ENCODE measurements around the gene PLLP. TPM values are rescaled to one million over a fixed set of nuclear protein-coding genes. Genes with fewer than 3 reads are reported as not detected.

The PLLP gene
- total and polyA plus RNA-seq, 2 experiments from 2014 or later: 1.3 to 6.1 TPM

- no peak for TF ChIP-seq ZNF462 (CRISPR knock-in tag; IDR thresholded peaks at IDR 0.05)
- TF ChIP-seq ETS1 (IDR thresholded peaks at IDR 0.05): no peak
- no peak for TF ChIP-seq POLR2AphosphoS5 (IDR thresholded peaks at IDR 0.05; ENCODE audit: low read depth)
- no peak for TF ChIP-seq CREB1 (CRISPR knock-in tag; IDR thresholded peaks at IDR 0.05; ENCODE audit: low read depth)
- no peak for TF ChIP-seq EZH2phosphoT487 (IDR thresholded peaks at IDR 0.05; ENCODE audit: unreplicated experiment)
- TF ChIP-seq NANOG (IDR thresholded peaks at IDR 0.05; ENCODE audit: borderline replicate concordance): no peak
- TF ChIP-seq EZH2 (IDR thresholded peaks at IDR 0.05; ENCODE audit: low read depth, unreplicated experiment): no peak
- TF ChIP-seq ZNF331 (CRISPR knock-in tag; IDR thresholded peaks at IDR 0.05; ENCODE audit: low read depth): no peak
These were observed 12.5 kb downstream of the PLLP start (continued) for GRCh38 chr16:57271867-57272495.

GRCh38 chr16:57271063-57271345 lies 13.5 kb downstream of the PLLP start:
- ATAC-seq: no peak
- Mint-ChIP-seq H3K27me3 (ENCODE audit: insufficient read depth, low read depth, poor library complexity) (peaks cover 11% of the 10 kb centered on the region), H3K9me3 (no peaks in the 10 kb centered on the region), H3K27ac (no peak overlapping the region), H3K36me3 (ENCODE audit: low read depth) (no peaks in the 10 kb centered on the region), H3K4me1 (peaks cover 16% of the 10 kb centered on the region), H3K4me3 (no peak overlapping the region)
- no peak overlapping the region; the same call in 1 of the 2 replicates for H3K4me2 ChIP-seq
- DNase-seq (ENCODE audit: low spot score): no peak
- no peaks in the 10 kb centered on the region for H3K9me2 ChIP-seq (ENCODE audit: insufficient read depth)
- H3K4me1 ChIP-seq (ENCODE audit: insufficient read depth): 0 out of 2 replicates have a peak, but pooled peaks cover 6% of the 10 kb centered on the region
- no peak overlapping the region for H3K4me3 ChIP-seq
- H3K79me2 ChIP-seq (replicated peaks; ENCODE audit: insufficient read depth): no peaks in the 10 kb centered on the region
- no peaks in the 10 kb centered on the region for H4K20me1 ChIP-seq (replicated peaks; ENCODE audit: insufficient read depth)
- no peaks in the 10 kb centered on the region for H3K27me3 ChIP-seq (ENCODE audit: insufficient read depth)
- H3F3A ChIP-seq (replicated peaks; ENCODE audit: low read depth): no peaks in the 10 kb centered on the region
- H3K36me3 ChIP-seq (ENCODE audit: insufficient read depth): no peaks in the 10 kb centered on the region
- no peak overlapping the region for H3K27ac ChIP-seq (ENCODE audit: low read depth)
- H2AFZ ChIP-seq: no peak overlapping the region
- TF ChIP-seq EZH2 (IDR thresholded peaks at IDR 0.05; ENCODE audit: low read depth, unreplicated experiment) (no peak), ZNF331 (CRISPR knock-in tag; IDR thresholded peaks at IDR 0.05; ENCODE audit: low read depth) (no peak), JUNB (IDR thresholded peaks at IDR 0.05; ENCODE audit: unreplicated experiment) (no peak), STAT1 (IDR thresholded peaks at IDR 0.05; ENCODE audit: unreplicated experiment) (no peak), NANOG (IDR thresholded peaks at IDR 0.05; ENCODE audit: borderline replicate concordance) (no peak)

Data from GM23338 (cell line).